ENCODE results near the gene IL10.
"Not testable (repeated sequence)": the region's sequence is repeated elsewhere in the genome, so short reads cannot be mapped to it uniquely, and the experiment has no call there.

The IL10 gene

DNA sequence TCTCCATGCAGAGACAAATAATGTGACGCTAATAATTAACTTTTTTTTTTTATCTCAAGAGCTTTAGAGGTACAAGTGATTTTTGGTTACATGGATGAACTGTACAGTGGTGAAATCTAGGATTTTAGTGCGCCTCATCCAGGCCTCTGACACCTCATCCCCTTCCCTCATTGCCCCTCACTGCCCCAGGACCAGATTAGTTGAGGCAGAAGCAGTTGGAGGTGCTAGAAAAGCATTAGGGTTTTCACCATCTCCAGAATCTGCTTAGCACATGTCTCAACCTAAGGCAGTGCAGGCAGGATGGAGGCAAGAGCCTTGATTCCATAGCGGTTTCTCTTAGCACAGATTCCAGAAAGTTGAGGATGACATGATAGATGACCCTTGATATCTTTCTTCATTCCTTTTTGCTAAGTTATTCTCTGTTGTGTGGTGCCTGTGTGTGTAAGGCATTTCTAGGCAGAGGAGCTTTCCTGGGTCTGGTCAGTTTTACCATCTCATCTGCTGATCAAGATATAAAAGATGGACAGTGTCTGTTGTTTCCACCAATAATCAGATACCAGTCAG is 16.3 kb upstream of the IL10 start:
- H3K4me3 ChIP-seq, result no peak overlapping the region
- no peak overlapping the region for H3K9ac ChIP-seq (ENCODE audit: insufficient read length)
- no peaks in the 10 kb centered on the region for H3K36me3 ChIP-seq (ENCODE audit: insufficient read depth, low read length)
- H3K27ac ChIP-seq, result no peak overlapping the region
- no peaks in the 10 kb centered on the region for H3K9me3 ChIP-seq (ENCODE audit: low read depth, low read length)
- DNase-seq (ENCODE audit: low read depth, low spot score), result no peak
- TF ChIP-seq POLR2AphosphoS5 (IDR thresholded peaks at IDR 0.05; ENCODE audit: borderline replicate concordance, low read depth, low read length) (no peak), EZH2 (IDR thresholded peaks at IDR 0.05) (no peak), FOXP2 (optimal IDR thresholded peaks at IDR 0.05; ENCODE audit: control extremely low read depth, extremely low read length, insufficient read depth) (no peak)

DNA sequence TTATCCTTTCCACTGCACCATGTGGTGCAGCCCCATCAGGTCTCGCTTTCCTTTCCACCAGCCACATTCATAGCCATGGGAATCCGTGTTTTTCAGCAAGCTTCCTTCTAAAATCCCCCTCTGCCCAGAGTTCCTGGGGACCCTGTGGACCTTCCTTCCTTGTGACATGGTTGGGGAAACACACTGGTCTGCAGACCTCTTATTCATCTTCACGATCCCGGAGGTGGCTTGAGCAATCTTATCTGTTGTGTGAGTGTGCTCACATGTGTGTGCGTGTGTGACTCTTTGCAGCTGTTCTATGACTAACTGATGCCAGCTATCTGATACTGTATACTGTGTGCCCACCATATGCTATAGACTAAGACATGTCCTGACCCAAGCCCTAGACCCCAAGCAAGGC is 15.6 kb upstream of the IL10 start:
- H3K36me3 ChIP-seq (ENCODE audit: insufficient read depth, low read length), result no peaks in the 10 kb centered on the region
- TF ChIP-seq FOXP2 (optimal IDR thresholded peaks at IDR 0.05; ENCODE audit: control extremely low read depth, extremely low read length, insufficient read depth) (no peak), EZH2 (IDR thresholded peaks at IDR 0.05) (no peak), POLR2AphosphoS5 (IDR thresholded peaks at IDR 0.05; ENCODE audit: borderline replicate concordance, low read depth, low read length) (no peak)
- H3K27ac ChIP-seq, result no peak overlapping the region
- H3K9ac ChIP-seq (ENCODE audit: insufficient read length), result no peak overlapping the region
- no peak for DNase-seq (ENCODE audit: low read depth, low spot score)
- no peaks in the 10 kb centered on the region for H3K9me3 ChIP-seq (ENCODE audit: low read depth, low read length)
- no peak overlapping the region for H3K4me3 ChIP-seq

- no peaks in the 10 kb centered on the region for H3K9me3 ChIP-seq (ENCODE audit: low read depth, low read length)
- H3K9ac ChIP-seq (ENCODE audit: insufficient read length), result no peak overlapping the region
- H3K27ac ChIP-seq, result no peak overlapping the region
- no peak overlapping the region for H3K4me3 ChIP-seq
- no peak for DNase-seq (ENCODE audit: low read depth, low spot score)
- TF ChIP-seq POLR2AphosphoS5 (IDR thresholded peaks at IDR 0.05; ENCODE audit: borderline replicate concordance, low read depth, low read length) (no peak), FOXP2 (optimal IDR thresholded peaks at IDR 0.05; ENCODE audit: control extremely low read depth, extremely low read length, insufficient read depth) (no peak), EZH2 (IDR thresholded peaks at IDR 0.05) (no peak)
- H3K36me3 ChIP-seq (ENCODE audit: insufficient read depth, low read length), result no peaks in the 10 kb centered on the region
Measured at GRCh38 chr1:206786212-206786886, 14.1 kb upstream of the IL10 start.

GRCh38 chr1:206785182-206785765 is 13.0 kb upstream of the IL10 start:
- Histone ChIP-seq H3K36me3 (ENCODE audit: insufficient read depth, low read length) (no peaks in the 10 kb centered on the region), H3K27ac (no peak overlapping the region), H3K9me3 (ENCODE audit: low read depth, low read length) (no peaks in the 10 kb centered on the region), H3K4me3 (no peak overlapping the region), H3K9ac (ENCODE audit: insufficient read length) (no peak overlapping the region)
- no peak for DNase-seq (ENCODE audit: low read depth, low spot score)
- no peak for TF ChIP-seq POLR2AphosphoS5 (IDR thresholded peaks at IDR 0.05; ENCODE audit: borderline replicate concordance, low read depth, low read length)
- TF ChIP-seq FOXP2 (optimal IDR thresholded peaks at IDR 0.05; ENCODE audit: control extremely low read depth, extremely low read length, insufficient read depth), result no peak
- no peak for TF ChIP-seq EZH2 (IDR thresholded peaks at IDR 0.05)

DNA sequence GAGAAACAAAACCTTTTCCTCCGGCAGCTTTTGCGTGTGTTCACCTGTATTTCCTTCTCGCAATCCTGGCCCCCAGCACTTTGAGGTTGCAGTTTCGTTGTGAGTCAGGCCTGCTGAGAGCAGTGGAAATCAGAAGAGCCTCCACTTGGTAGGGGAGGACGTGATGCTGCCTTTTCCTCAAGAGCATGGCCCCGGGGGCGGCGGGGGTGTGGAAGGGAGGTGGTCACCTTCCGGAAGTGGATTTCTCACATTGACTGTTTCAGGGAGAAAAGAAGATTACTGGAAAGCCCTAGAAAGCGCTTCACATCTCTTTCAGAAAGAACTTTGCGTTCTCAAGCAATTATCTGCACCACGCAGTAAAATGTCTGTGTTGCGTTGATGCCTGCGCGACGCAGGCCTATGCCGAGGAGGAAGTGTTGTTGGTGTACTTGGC is 12.2 kb upstream of the IL10 start:
- Histone ChIP-seq H3K9ac (ENCODE audit: insufficient read length) (no peak overlapping the region), H3K36me3 (ENCODE audit: insufficient read depth, low read length) (no peaks in the 10 kb centered on the region)
- DNase-seq (ENCODE audit: low read depth, low spot score), result no peak

DNA sequence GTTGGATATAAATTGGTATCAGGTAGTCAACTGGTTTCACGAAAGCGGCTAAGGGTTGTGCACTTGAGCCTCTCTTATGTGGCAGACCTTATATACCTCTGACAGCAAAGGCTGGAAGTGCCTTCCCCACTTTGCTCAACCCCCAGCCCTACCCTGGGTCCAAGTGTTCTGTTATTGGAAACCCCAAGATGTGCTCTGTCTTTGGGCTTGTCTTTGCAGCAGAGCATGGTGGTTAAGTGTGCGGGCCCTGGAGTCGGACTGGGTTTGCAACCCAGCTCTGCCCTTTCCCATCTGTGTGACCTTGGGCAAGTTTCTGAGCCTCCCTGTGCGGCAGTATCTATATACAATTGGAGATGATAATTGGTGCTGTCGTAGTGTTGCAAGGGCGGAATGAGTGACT is 11.2 kb upstream of the IL10 start:
- Histone ChIP-seq H3K27ac (no peak overlapping the region), H3K4me3 (no peak overlapping the region), H3K9ac (ENCODE audit: insufficient read length) (no peak overlapping the region), H3K36me3 (ENCODE audit: insufficient read depth, low read length) (no peaks in the 10 kb centered on the region), H3K9me3 (ENCODE audit: low read depth, low read length) (no peaks in the 10 kb centered on the region)
- DNase-seq (ENCODE audit: low read depth, low spot score), result no peak
- TF ChIP-seq FOXP2 (optimal IDR thresholded peaks at IDR 0.05; ENCODE audit: control extremely low read depth, extremely low read length, insufficient read depth) (no peak), POLR2AphosphoS5 (IDR thresholded peaks at IDR 0.05; ENCODE audit: borderline replicate concordance, low read depth, low read length) (no peak), EZH2 (IDR thresholded peaks at IDR 0.05) (no peak)

More for the DNA sequence above, 12.2 kb upstream of the IL10 start:
- no peaks in the 10 kb centered on the region for H3K9me3 ChIP-seq (ENCODE audit: low read depth, low read length)
- TF ChIP-seq POLR2AphosphoS5 (IDR thresholded peaks at IDR 0.05; ENCODE audit: borderline replicate concordance, low read depth, low read length) (no peak), FOXP2 (optimal IDR thresholded peaks at IDR 0.05; ENCODE audit: control extremely low read depth, extremely low read length, insufficient read depth) (no peak), EZH2 (IDR thresholded peaks at IDR 0.05) (no peak)
- H3K4me3 ChIP-seq, result no peak overlapping the region
- no peak overlapping the region for H3K27ac ChIP-seq

GRCh38 chr1:206782448-206782847 is 10.2 kb upstream of the IL10 start:
- Histone ChIP-seq H3K36me3 (ENCODE audit: insufficient read depth, low read length) (no peaks in the 10 kb centered on the region), H3K9me3 (ENCODE audit: low read depth, low read length) (no peaks in the 10 kb centered on the region), H3K9ac (ENCODE audit: insufficient read length) (no peak overlapping the region), H3K4me3 (no peak overlapping the region), H3K27ac (no peak overlapping the region)
- DNase-seq (ENCODE audit: low read depth, low spot score), result no peak
- TF ChIP-seq POLR2AphosphoS5 (IDR thresholded peaks at IDR 0.05; ENCODE audit: borderline replicate concordance, low read depth, low read length) (no peak), EZH2 (IDR thresholded peaks at IDR 0.05) (no peak), FOXP2 (optimal IDR thresholded peaks at IDR 0.05; ENCODE audit: control extremely low read depth, extremely low read length, insufficient read depth) (no peak)

- H3K9ac ChIP-seq (ENCODE audit: insufficient read length), result no peak overlapping the region
- H3K36me3 ChIP-seq (ENCODE audit: insufficient read depth, low read length), result no peaks in the 10 kb centered on the region
- no peak for DNase-seq (ENCODE audit: low read depth, low spot score)
- no peak for TF ChIP-seq FOXP2 (optimal IDR thresholded peaks at IDR 0.05; ENCODE audit: control extremely low read depth, extremely low read length, insufficient read depth)
- no peak for TF ChIP-seq EZH2 (IDR thresholded peaks at IDR 0.05)
- no peak for TF ChIP-seq POLR2AphosphoS5 (IDR thresholded peaks at IDR 0.05; ENCODE audit: borderline replicate concordance, low read depth, low read length)
- H3K4me3 ChIP-seq, result no peak overlapping the region
- no peaks in the 10 kb centered on the region for H3K9me3 ChIP-seq (ENCODE audit: low read depth, low read length)
- H3K27ac ChIP-seq, result no peak overlapping the region
Measured at GRCh38 chr1:206779638-206780037, 7.3 kb upstream of the IL10 start.

GRCh38 chr1:206778911-206779310 is 6.6 kb upstream of the IL10 start:
- not testable (repeated sequence) for H3K9ac ChIP-seq (ENCODE audit: insufficient read length); H3K4me3 ChIP-seq; H3K9me3 ChIP-seq (ENCODE audit: low read depth, low read length); H3K36me3 ChIP-seq (ENCODE audit: insufficient read depth, low read length); H3K27ac ChIP-seq; DNase-seq (ENCODE audit: low read depth, low spot score)
